HG02870 (cell line): ENCODE results near the gene SLC39A6.
"Not testable (repeated sequence)": the region's sequence is repeated elsewhere in the genome, so short reads cannot be mapped to it uniquely, and the experiment has no call there.

ENCODE experiments used
- ATAC-seq: cut with Tn5 transposase; IDR thresholded peaks from one replicate; pipeline ENCODE4 v1.9.1; 2021; ENCODE audit warnings: mild to moderate bottlenecking, moderate library complexity; ENCODE audit not compliant: unreplicated experiment

SLC39A6 gene

DNA sequence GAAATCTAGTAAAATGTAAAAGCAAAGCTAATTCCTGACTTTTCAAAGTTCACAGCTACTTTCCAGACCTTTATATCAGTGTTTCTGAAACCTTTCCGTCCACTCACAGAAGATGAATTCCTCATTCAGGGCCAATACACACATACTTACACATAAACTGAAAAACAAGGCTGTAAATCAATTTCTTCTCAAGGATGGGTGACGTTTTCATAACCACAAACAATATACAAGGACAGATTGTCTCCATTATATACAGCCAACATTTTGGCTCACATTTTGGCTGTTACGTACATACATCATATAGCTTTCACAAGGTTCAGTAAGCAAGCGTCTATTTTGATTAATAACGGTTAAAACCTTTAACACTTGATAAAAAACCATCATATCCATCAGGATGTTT lies 63.1 kb downstream of the SLC39A6 start:
- no peak for ATAC-seq

DNA sequence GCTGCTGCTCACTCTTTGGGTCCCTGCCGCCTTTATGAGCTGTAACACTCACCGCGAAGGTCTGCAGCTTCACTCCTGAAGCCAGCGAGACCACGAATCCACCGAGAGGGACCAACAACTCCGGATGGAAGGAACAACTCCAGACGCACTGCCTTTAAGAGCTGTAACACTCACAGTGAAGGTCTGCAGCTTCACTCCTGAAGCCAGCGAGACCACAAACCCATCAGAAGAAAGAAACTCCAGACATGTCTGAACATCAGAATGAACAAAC lies 64.4 kb downstream of the SLC39A6 start:
- not testable (repeated sequence) for ATAC-seq

DNA sequence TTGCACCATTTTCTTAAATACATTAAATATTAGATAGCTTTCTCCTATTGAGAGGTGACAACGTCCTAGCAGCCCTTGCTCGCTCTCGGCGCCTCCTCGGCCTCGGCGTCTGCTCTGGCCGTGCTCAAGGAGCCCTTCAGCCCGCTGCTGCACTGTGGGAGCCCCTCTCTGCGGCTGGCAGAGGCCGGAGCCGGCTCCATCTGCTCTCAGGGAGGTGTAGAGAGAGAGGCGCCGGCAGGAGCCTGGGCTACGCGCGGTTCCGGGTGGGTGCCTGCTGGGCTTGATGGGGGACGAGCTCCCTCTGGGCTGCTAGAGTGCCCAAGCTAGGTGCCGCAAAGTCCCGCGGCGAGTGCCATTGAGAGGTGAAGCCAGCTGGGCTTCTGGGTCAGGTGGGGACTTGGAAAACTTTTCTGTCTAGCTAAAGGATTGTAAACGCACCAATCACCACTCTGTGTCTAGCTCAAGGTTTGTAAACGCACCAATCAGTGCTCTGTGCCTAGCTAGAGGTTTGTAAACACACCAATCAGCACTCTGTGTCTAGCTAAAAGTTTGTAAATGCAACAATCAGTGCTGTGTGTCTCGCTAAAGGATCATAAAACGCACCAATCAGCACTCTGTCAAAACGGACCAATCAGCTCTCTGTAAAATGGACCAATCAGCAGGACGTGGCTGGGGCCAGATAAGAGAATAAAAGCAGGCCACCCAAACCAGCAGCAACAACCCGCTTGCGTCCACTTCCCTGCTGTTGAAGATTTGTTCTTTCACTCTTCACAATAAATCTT lies 64.9 kb downstream of the SLC39A6 start:
- no peak for ATAC-seq

DNA sequence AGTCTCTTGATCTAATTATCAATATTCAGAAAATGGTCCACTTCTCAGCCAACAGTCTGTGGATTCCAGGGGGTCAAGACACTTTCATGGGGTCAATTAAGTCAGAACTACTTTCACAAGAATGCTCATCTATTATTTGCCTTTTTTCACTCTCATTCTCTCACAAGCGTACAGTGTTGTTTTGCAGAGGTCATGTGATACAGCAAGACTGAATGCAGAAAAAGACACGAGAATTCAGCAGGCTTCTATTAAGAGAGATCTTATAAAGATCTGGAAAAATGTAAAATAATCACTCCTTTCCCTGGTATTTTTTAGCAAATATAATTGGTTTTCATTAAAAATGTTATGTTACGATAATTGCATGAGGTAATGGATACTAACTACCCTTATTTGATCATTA lies 70.5 kb downstream of the SLC39A6 start:
- no peak for ATAC-seq
